Transverse colon (tissue), 4 donors: ENCODE data around the gene KRT35.

ENCODE experiments used
- POLR2A ChIP-seq: fragments of 450-650 bp; IDR thresholded peaks from one replicate; pipeline ENCODE4 v1.6.1; 2016; ENCODE audit warnings: antibody characterized with exemption, mild to moderate bottlenecking, moderate library complexity
- POLR2AphosphoS5 ChIP-seq, 3 donors: sonication (generic); formaldehyde crosslinking; IDR thresholded peaks; one replicate each; pipeline ENCODE4 v1.6.1; 2016; ENCODE audit warnings: antibody characterized with exemption in 3 of 3
- TF ChIP-seq, protein P1 (sequence below), 5 experiments: fragments of 200-600 bp in 3 of 5; fragments of 450-650 bp in 2 of 5; sonication (generic) in 3 of 5; IDR thresholded peaks; 1 replicate in 2 of 5; 2 replicates in 3 of 5; pipeline ENCODE4 v1.5.1; 2016 to 2017; ENCODE audit warnings: antibody characterized with exemption in 5 of 5, inconsistent platforms in 3 of 5, mild to moderate bottlenecking in 2 of 5, moderate library complexity in 1 of 5

DNA sequence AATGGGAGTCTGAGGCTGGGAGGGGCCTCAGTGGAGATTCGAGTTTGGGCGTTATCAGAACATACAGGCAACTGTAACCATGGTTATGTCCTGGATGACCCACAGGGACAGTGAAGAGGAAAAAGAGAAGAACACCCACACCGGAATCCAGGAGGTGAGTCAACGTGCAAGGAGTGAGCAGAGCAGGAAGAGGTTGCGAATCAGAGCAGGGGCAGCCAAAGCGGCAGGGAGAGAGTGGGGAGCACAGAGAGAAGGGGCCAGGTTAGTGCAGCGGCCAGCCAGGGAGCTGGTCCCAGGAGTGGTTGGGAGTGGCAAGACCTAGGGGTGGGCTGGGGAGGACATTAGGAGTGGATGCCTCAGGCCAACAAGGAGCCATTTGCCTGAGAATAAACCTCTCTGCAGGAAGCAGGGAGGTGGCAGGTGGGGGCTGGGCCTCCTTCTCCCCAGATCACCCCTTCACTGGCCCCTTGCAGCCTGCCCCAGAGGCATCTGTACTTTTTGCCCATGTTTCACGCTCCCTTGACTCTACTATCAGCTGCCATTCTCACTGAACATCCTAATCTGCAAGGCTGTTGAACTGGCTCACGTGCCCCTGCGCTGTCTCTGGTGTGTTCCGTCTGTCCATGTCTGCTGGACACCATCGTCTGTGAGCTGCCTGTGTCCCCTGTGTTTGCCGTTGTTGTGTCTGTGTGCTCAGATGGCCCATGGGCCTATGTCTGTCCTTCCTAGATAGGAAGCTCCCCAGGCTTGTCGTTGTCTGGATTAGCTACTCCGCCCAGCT, 19.4 kb upstream of the KRT35 start:
- TF ChIP-seq POLR2AphosphoS5 (IDR thresholded peaks at IDR 0.05): no peak
- no peak for TF ChIP-seq POLR2A
- TF ChIP-seq, protein P1, sequence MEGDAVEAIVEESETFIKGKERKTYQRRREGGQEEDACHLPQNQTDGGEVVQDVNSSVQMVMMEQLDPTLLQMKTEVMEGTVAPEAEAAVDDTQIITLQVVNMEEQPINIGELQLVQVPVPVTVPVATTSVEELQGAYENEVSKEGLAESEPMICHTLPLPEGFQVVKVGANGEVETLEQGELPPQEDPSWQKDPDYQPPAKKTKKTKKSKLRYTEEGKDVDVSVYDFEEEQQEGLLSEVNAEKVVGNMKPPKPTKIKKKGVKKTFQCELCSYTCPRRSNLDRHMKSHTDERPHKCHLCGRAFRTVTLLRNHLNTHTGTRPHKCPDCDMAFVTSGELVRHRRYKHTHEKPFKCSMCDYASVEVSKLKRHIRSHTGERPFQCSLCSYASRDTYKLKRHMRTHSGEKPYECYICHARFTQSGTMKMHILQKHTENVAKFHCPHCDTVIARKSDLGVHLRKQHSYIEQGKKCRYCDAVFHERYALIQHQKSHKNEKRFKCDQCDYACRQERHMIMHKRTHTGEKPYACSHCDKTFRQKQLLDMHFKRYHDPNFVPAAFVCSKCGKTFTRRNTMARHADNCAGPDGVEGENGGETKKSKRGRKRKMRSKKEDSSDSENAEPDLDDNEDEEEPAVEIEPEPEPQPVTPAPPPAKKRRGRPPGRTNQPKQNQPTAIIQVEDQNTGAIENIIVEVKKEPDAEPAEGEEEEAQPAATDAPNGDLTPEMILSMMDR (IDR thresholded peaks at IDR 0.05): no peak
